ENCODE measurements around the gene C14orf119.

C14orf119 gene

DNA sequence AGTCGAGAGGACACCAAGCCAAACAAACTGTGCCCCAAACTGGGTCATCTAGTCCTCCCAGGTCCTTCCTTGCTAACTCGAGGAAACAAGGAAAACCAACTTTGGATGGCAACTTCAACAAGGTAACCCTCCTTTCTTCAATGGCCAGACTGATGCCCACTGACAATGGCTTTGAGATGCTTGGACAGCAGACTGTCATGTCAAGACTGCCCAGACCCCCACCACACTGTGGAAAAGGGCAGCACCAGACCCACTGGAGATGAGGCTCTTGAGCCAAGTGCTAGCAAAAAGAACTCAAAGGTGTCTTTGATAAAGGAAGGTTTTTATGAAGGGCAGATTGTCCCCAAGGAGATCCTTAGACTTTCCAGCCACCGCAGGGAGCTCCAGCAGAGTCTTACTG, 28.9 kb upstream of the C14orf119 start:
- Histone ChIP-seq H3K36me3 (ENCODE audit: control insufficient read depth, insufficient read depth, low read length) (peaks cover 75% of the 10 kb centered on the region), H3K9me3 (ENCODE audit: control insufficient read depth, insufficient read depth, low read depth, low read length) (no peaks in the 10 kb centered on the region), H3K9ac (ENCODE audit: low read length) (no peak overlapping the region), H3K27me3 (ENCODE audit: control insufficient read depth, insufficient read depth, low read length) (no peaks in the 10 kb centered on the region), H3K4me1 (ENCODE audit: control insufficient read depth, insufficient read depth, low read length) (peaks cover 25% of the 10 kb centered on the region; the same call in 1 of the 2 replicates), H3K27ac (ENCODE audit: low read depth, low read length) (no peak overlapping the region), H3K4me3 (ENCODE audit: low read depth, low read length) (no peak overlapping the region)

DNA sequence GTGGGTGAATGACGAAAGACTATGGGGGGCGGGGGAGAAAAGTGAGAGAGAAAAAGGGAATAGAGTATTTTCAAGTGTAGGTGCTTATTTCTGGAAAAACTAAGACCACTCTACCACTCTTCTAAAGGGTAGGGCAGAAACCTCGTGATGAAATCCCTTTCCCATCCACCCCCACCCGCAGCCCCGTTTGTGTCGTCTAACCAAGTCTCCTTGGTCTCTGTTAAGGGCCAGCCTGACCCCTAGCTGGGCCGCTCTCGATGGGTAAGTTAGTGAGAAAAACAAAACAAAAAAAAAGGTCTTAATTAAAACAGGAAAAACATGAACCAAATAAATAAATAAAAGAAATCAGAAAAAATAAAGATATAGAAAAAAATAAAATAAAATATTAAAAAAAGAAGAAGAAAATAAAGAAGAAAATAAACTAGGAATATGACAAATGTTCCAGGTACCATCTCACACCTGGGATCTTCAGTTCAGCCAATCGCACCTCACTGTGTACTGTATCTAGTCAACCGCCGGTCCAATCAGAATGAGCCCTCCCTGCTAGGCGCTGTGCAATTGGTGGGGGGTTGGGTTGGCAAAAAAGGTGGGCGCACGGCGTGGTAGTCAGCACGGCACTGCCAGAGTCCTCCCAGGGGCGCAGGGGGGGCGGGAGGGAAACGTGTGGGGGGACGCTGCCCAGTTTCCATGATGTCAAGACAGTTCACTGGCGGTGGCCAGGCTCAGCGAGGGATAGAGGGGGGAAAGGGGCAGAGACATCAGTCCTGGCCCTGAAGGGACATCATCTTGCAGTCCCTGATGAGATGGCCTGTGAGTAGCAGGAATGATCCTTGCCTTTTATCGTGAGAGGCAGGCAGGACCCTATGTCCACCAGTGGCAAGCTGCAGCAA, 28.2 kb upstream of the C14orf119 start:
- no peaks in the 10 kb centered on the region for H3K9me3 ChIP-seq (ENCODE audit: control insufficient read depth, insufficient read depth, low read depth, low read length)
- H3K9ac ChIP-seq (ENCODE audit: low read length) = no peak overlapping the region
- peaks cover 29% of the 10 kb centered on the region for H3K4me1 ChIP-seq (ENCODE audit: control insufficient read depth, insufficient read depth, low read length)
- no peaks in the 10 kb centered on the region for H3K27me3 ChIP-seq (ENCODE audit: control insufficient read depth, insufficient read depth, low read length)
- H3K36me3 ChIP-seq (ENCODE audit: control insufficient read depth, insufficient read depth, low read length) = peaks cover 70% of the 10 kb centered on the region
- H3K27ac ChIP-seq (ENCODE audit: low read depth, low read length) = no peak overlapping the region
- H3K4me3 ChIP-seq (ENCODE audit: low read depth, low read length) = no peak overlapping the region

GRCh38 chr14:23067847-23068788, 27.2 kb upstream of the C14orf119 start:
- H3K4me3 ChIP-seq (ENCODE audit: low read depth, low read length) = no peak overlapping the region
- no peak overlapping the region for H3K9ac ChIP-seq (ENCODE audit: low read length)
- H3K36me3 ChIP-seq (ENCODE audit: control insufficient read depth, insufficient read depth, low read length) = peaks cover 70% of the 10 kb centered on the region

GRCh38 chr14:23068789-23069412, 26.4 kb upstream of the C14orf119 start:
- Histone ChIP-seq H3K27me3 (ENCODE audit: control insufficient read depth, insufficient read depth, low read length) (no peaks in the 10 kb centered on the region), H3K9ac (ENCODE audit: low read length) (no peak overlapping the region), H3K27ac (ENCODE audit: low read depth, low read length) (no peak overlapping the region), H3K9me3 (ENCODE audit: control insufficient read depth, insufficient read depth, low read depth, low read length) (no peaks in the 10 kb centered on the region), H3K36me3 (ENCODE audit: control insufficient read depth, insufficient read depth, low read length) (peaks cover 64% of the 10 kb centered on the region), H3K4me1 (ENCODE audit: control insufficient read depth, insufficient read depth, low read length) (peaks cover 31% of the 10 kb centered on the region), H3K4me3 (ENCODE audit: low read depth, low read length) (no peak overlapping the region)

More at GRCh38 chr14:23067847-23068788, 27.2 kb upstream of the C14orf119 start:
- Histone ChIP-seq H3K27ac (ENCODE audit: low read depth, low read length) (no peak overlapping the region), H3K27me3 (ENCODE audit: control insufficient read depth, insufficient read depth, low read length) (no peaks in the 10 kb centered on the region), H3K9me3 (ENCODE audit: control insufficient read depth, insufficient read depth, low read depth, low read length) (no peaks in the 10 kb centered on the region), H3K4me1 (ENCODE audit: control insufficient read depth, insufficient read depth, low read length) (peaks cover 31% of the 10 kb centered on the region)

DNA sequence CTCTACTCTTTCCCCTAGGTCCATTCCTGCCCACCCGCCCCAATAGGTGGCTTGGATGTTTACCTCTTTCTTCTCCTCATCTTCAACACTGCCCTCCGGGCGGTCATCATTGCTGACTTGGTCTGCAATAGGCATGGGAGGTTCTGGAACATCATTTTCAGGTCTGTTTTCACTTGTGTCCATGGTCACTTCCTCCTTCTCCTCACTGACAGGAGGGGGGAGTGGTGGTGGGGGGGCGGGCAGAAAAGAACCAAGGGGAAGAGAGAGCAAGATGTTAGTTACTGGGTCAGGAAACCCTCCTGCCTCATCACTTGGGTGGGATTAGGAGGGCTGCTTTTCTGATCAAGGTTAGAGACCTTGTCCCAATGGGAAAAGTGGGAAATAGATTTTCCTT, 25.9 kb upstream of the C14orf119 start:
- Histone ChIP-seq H3K27me3 (ENCODE audit: control insufficient read depth, insufficient read depth, low read length) (no peaks in the 10 kb centered on the region), H3K9me3 (ENCODE audit: control insufficient read depth, insufficient read depth, low read depth, low read length) (no peaks in the 10 kb centered on the region), H3K36me3 (ENCODE audit: control insufficient read depth, insufficient read depth, low read length) (peaks cover 61% of the 10 kb centered on the region), H3K4me1 (ENCODE audit: control insufficient read depth, insufficient read depth, low read length) (peaks cover 31% of the 10 kb centered on the region), H3K27ac (ENCODE audit: low read depth, low read length) (no peak overlapping the region), H3K4me3 (ENCODE audit: low read depth, low read length) (no peak overlapping the region), H3K9ac (ENCODE audit: low read length) (no peak overlapping the region)

- Histone ChIP-seq H3K36me3 (ENCODE audit: control insufficient read depth, insufficient read depth, low read length) (peaks cover 61% of the 10 kb centered on the region), H3K9me3 (ENCODE audit: control insufficient read depth, insufficient read depth, low read depth, low read length) (no peaks in the 10 kb centered on the region), H3K27ac (ENCODE audit: low read depth, low read length) (peak overlapping the region; percentile 89), H3K9ac (ENCODE audit: low read length) (peak overlapping the region; percentile 97), H3K4me3 (ENCODE audit: low read depth, low read length) (peak overlapping the region; percentile 98), H3K27me3 (ENCODE audit: control insufficient read depth, insufficient read depth, low read length) (no peaks in the 10 kb centered on the region), H3K4me1 (ENCODE audit: control insufficient read depth, insufficient read depth, low read length) (peaks cover 31% of the 10 kb centered on the region)
Measured at GRCh38 chr14:23070262-23071129, 24.8 kb upstream of the C14orf119 start.

DNA sequence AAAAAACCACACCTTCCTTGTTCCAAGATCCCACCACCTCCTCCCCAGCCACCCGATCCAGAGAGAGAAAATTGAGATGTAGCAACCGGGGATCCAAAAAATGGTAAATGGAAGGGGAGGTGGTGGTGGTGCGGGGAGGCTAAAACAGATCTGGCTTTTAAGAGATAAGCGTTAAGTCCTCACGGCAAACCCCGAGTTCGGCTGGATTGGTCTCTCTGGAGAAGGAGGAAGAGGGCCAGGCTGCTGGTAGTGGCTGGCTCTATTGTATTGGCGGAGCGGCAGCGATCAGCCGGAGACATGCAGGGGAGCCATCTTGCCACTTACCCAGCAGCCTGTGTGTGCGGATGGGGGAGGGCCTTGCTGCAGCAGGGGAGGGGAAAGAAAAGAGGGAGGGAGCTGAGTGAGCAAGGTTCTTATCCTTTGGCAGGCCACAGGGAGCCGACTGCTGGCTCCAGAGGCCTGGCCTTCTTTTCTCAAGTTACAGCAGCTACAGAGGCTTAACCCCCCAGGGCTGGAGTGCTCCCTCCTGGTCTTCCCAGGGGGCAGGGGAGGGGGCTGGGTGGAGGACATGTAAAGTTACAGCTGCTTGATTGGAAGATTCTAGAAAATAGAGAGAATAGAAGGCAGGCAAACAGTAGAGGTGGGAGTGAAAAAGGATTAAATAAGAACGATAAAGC, 23.9 kb upstream of the C14orf119 start:
- Histone ChIP-seq H3K36me3 (ENCODE audit: control insufficient read depth, insufficient read depth, low read length) (peaks cover 61% of the 10 kb centered on the region), H3K27me3 (ENCODE audit: control insufficient read depth, insufficient read depth, low read length) (no peaks in the 10 kb centered on the region), H3K9ac (ENCODE audit: low read length) (peak overlapping the region; percentile 97), H3K27ac (ENCODE audit: low read depth, low read length) (peak overlapping the region; percentile 89), H3K4me1 (ENCODE audit: control insufficient read depth, insufficient read depth, low read length) (peaks cover 38% of the 10 kb centered on the region), H3K9me3 (ENCODE audit: control insufficient read depth, insufficient read depth, low read depth, low read length) (no peaks in the 10 kb centered on the region), H3K4me3 (ENCODE audit: low read depth, low read length) (peak overlapping the region; percentile 98)

- Histone ChIP-seq H3K9ac (ENCODE audit: low read length) (no peak overlapping the region), H3K36me3 (ENCODE audit: control insufficient read depth, insufficient read depth, low read length) (peaks cover 62% of the 10 kb centered on the region), H3K27ac (ENCODE audit: low read depth, low read length) (no peak overlapping the region; the same call in 1 of the 2 replicates), H3K9me3 (ENCODE audit: control insufficient read depth, insufficient read depth, low read depth, low read length) (no peaks in the 10 kb centered on the region), H3K27me3 (ENCODE audit: control insufficient read depth, insufficient read depth, low read length) (no peaks in the 10 kb centered on the region), H3K4me1 (ENCODE audit: control insufficient read depth, insufficient read depth, low read length) (peaks cover 40% of the 10 kb centered on the region), H3K4me3 (ENCODE audit: low read depth, low read length) (peak overlapping the region; percentile 98)
Measured at GRCh38 chr14:23071921-23072539, 23.3 kb upstream of the C14orf119 start.

DNA sequence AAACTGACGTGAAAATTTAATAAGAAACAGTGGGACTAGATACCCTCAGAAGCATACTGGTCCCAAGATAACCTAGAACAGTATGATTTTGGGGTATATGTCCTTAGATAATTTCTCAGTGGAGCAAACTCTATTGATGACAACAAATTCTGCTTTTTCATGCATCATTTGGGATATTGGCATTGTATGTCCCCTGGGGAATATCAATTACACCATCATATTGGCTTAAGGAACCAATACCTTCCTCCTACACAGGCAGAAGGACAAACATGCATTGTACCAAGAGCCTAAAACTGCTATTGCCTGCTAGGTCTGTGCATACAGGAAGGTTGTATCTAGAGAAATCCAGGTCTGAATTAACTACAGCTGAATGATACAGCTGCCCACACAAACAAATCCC, 20.4 kb upstream of the C14orf119 start:
- H3K9ac ChIP-seq (ENCODE audit: low read length) = no peak overlapping the region
- H3K27me3 ChIP-seq (ENCODE audit: control insufficient read depth, insufficient read depth, low read length) = no peaks in the 10 kb centered on the region
- H3K36me3 ChIP-seq (ENCODE audit: control insufficient read depth, insufficient read depth, low read length) = peaks cover 70% of the 10 kb centered on the region
- no peak overlapping the region for H3K27ac ChIP-seq (ENCODE audit: low read depth, low read length)
- no peak overlapping the region for H3K4me3 ChIP-seq (ENCODE audit: low read depth, low read length)
- H3K4me1 ChIP-seq (ENCODE audit: control insufficient read depth, insufficient read depth, low read length) = peaks cover 30% of the 10 kb centered on the region
- H3K9me3 ChIP-seq (ENCODE audit: control insufficient read depth, insufficient read depth, low read depth, low read length) = no peaks in the 10 kb centered on the region
